GM12878 (cell line): ENCODE data around the gene CCK. TPM values are rescaled to one million over a fixed set of nuclear protein-coding genes. Genes with fewer than 3 reads are reported as not detected.

Source experiments
- ATAC-seq: fragments of 200-7000 bp; cut with Tn5 transposase; 3 replicates; pipeline ENCODE4 v1.9.1; 2020; ENCODE audit warnings: mild to moderate bottlenecking, moderate library complexity
- BruUV-seq: library from RNA; stranded (reverse); fragments of 400-500 nt; replicated peaks from 2 replicates; lab custom pipeline; 2021; lab: Mats Ljungman, UMichigan
- CTCF ChIA-PET: fragments of 300-600 bp; sonication (Branson Sonifier 250); formaldehyde crosslinking; extraction: SDS; loops from one replicate; lab custom pipeline; 2021; ENCODE audit warnings: inconsistent platforms; lab: Yijun Ruan, JAX
- POLR2A ChIA-PET: fragments of 350-600 bp; formaldehyde crosslinking; extraction: SDS; loops from one replicate; lab custom pipeline; 2021; ENCODE audit warnings: inconsistent platforms; lab: Charles Lee
- RAD21 ChIA-PET: fragments of 300-600 bp; sonication (Branson Sonifier 250); formaldehyde crosslinking; loops from one replicate; lab custom pipeline; 2023; ENCODE audit warnings: antibody characterized with exemption; ENCODE audit not compliant: unreplicated experiment; lab: Charles Lee
- SMC1A ChIA-PET: fragments of 300-600 bp; sonication (Branson Sonifier 250); formaldehyde crosslinking; loops from one replicate; lab custom pipeline; 2023; ENCODE audit not compliant: unreplicated experiment, uncharacterized antibody; lab: Charles Lee
- DNase-seq: peaks from one replicate; pipeline ENCODE4 v3.0.0-alpha.2; 2011; ENCODE audit warnings: low read depth, low spot score
- FAIRE-seq: peaks from 3 replicates; lab custom pipeline; 2011; peaks lifted over from hg19 to GRCh38; lab: Jason Lieb, UNC
- H2AFZ ChIP-seq: 2 replicates; pipeline ENCODE4 v1.6.0; 2011; ENCODE audit warnings: low read depth, low read length, control low read depth; ENCODE audit not compliant: control insufficient read depth
- H3K27ac ChIP-seq: 2 replicates; pipeline ENCODE4 v1.5.1; 2011; ENCODE audit warnings: control low read depth; ENCODE audit not compliant: control insufficient read depth, insufficient read depth
- H3K27me3 ChIP-seq, 2 experiments: replicated peaks in 1 of 2; 2 replicates each; pipeline versions ENCODE4 v1.6.0 to v1.6.1; 2011; ENCODE audit warnings: low read length in 1 of 2; ENCODE audit not compliant: control insufficient read depth in 2 of 2, insufficient read depth in 2 of 2
- H3K36me3 ChIP-seq, 2 experiments: 2 replicates each; pipeline ENCODE4 v1.5.1; 2011; ENCODE audit warnings: low read length in 1 of 2; ENCODE audit not compliant: control insufficient read depth in 2 of 2, insufficient read depth in 2 of 2
- H3K4me1 ChIP-seq: 2 replicates; pipeline ENCODE4 v1.6.1; 2011; ENCODE audit warnings: mild to moderate bottlenecking, low read length, moderate library complexity, mixed read lengths; ENCODE audit not compliant: control insufficient read depth, insufficient read depth
- H3K4me2 ChIP-seq: 2 replicates; pipeline ENCODE4 v1.6.0; 2011; ENCODE audit warnings: control low read depth; ENCODE audit not compliant: control insufficient read depth, insufficient read depth
- H3K4me3 ChIP-seq: fragments of 200-600 bp; sonication (generic); 2 replicates; pipeline ENCODE4 v1.5.1; 2016
- H3K79me2 ChIP-seq: 2 replicates; pipeline ENCODE4 v1.6.0; 2011; ENCODE audit warnings: low read length; ENCODE audit not compliant: control insufficient read depth, insufficient read depth
- H3K9ac ChIP-seq: 2 replicates; pipeline ENCODE4 v1.8.0; 2011; ENCODE audit warnings: low read length, control low read depth, mixed read lengths; ENCODE audit not compliant: control insufficient read depth, insufficient read depth
- H3K9me3 ChIP-seq: replicated peaks from 3 replicates; pipeline ENCODE4 v1.5.1; 2011; ENCODE audit warnings: mild to moderate bottlenecking, low read length; ENCODE audit not compliant: control insufficient read depth, insufficient read depth
- H4K20me1 ChIP-seq: 2 replicates; pipeline ENCODE4 v1.6.0; 2011; ENCODE audit not compliant: control insufficient read depth, insufficient read depth
- HDGF ChIP-seq: fragments of 450-650 bp; IDR thresholded peaks from 2 replicates; pipeline ENCODE4 v1.6.1; 2016; ENCODE audit warnings: antibody characterized with exemption
- JUND ChIP-seq: IDR thresholded peaks from 2 replicates; pipeline ENCODE4 v1.6.1; 2012; ENCODE audit warnings: low read depth, mild to moderate bottlenecking, low read length, improper control_type of control experiment, moderate library complexity
- MTA2 ChIP-seq: fragments of 450-650 bp; IDR thresholded peaks from 2 replicates; pipeline ENCODE4 v1.6.1; 2016; ENCODE audit warnings: low read depth, mild to moderate bottlenecking, moderate library complexity
- NRF1 ChIP-seq: conservative IDR thresholded peaks from 2 replicates; pipeline ENCODE4 v1.6.1; 2011; ENCODE audit warnings: mild to moderate bottlenecking, low read depth, low read length, improper control_type of control experiment
- RBBP5 ChIP-seq: fragments of 200-600 bp; sonication (generic); conservative IDR thresholded peaks from 2 replicates; pipeline ENCODE4 v1.6.1; 2016
- TBL1XR1 ChIP-seq: IDR thresholded peaks from 2 replicates; pipeline ENCODE4 v1.6.1; 2012; ENCODE audit warnings: low read depth, low read length, improper control_type of control experiment
- TCF12 ChIP-seq: IDR thresholded peaks from 2 replicates; pipeline ENCODE4 v1.6.1; 2011; ENCODE audit warnings: low read depth, mild to moderate bottlenecking, low read length
- ZSCAN29 ChIP-seq: fragments of 450-650 bp; IDR thresholded peaks from 2 replicates; pipeline ENCODE4 v1.6.1; 2017; ENCODE audit warnings: mild to moderate bottlenecking, moderate library complexity
- WGBS: methylation state at CpG from one replicate; pipeline ENCODE4 v1.1.6; 2016; ENCODE audit warnings: low lambda C conversion rate; ENCODE audit not compliant: insufficient replicate concordance, insufficient coverage; ENCODE audit errors: missing lambda C conversion rate; 5-methylcytosine and 5-hydroxymethylcytosine counted together
- in situ Hi-C: fragments of 300-500 bp; cut with MboI; formaldehyde crosslinking; loops from 9 replicates; pipeline ENCODE4 v1.14.3; 2018; ENCODE audit warnings: mixed read lengths
- intact Hi-C: fragments of 100-400 bp; cut with micrococcal nuclease; formaldehyde crosslinking; loops from one replicate; pipeline ENCODE4 v1.14.2; 2022; ENCODE audit not compliant: unreplicated experiment
- polyA plus RNA-seq, 11 experiments: library from polyadenylated mRNA; depleted of rRNA in 4 of 11; unstranded in 6 of 11; stranded (reverse) in 5 of 11; fragments of >200 nt; fragmentation: Nextera tagmentation in 4 of 11; fragmentation: Illumina TruSeq in 1 of 11; extraction: Ambion mirVana in 4 of 11; extraction: Trizol in 1 of 11; gene quantifications; 1 replicate in 1 of 11; 2 replicates in 10 of 11; pipeline versions ENCODE4 v1.2.1 to v1.2.3, GENCODE V29; 2011 to 2016; ENCODE audit warnings: inconsistent platforms in 2 of 11, missing spikeins in 2 of 11, low read depth in 1 of 11
- total RNA-seq, 4 experiments: library from RNA; depleted of rRNA in 3 of 4; stranded (reverse); fragments of >200 nt in 3 of 4; fragmentation: Illumina TruSeq in 1 of 4; extraction: Trizol in 1 of 4; gene quantifications; 2 replicates each; pipeline versions ENCODE4 v1.2.1 to v1.2.3, GENCODE V29; 2013 to 2021

The CCK gene
- total and polyA plus RNA-seq, 10 of the 15 experiments (the other 5 are each of a cell fraction or from before 2014, with no cell fraction given) = not detected

- BruUV-seq = no TSS peak
- DNase-seq = no peak
- no peak overlapping the region for H3K4me2 ChIP-seq
- no peaks in the 10 kb centered on the region for H3K27me3 ChIP-seq
- H2AFZ ChIP-seq = no peak overlapping the region
- no peak for ATAC-seq
- no peak overlapping the region for H3K4me3 ChIP-seq
- no peak overlapping the region for H3K27ac ChIP-seq
- intact Hi-C loops (no loop called here), in situ Hi-C loops (no loop called here)
- ChIA-PET CTCF (no interaction called here), POLR2A (no interaction called here), SMC1A (no interaction called here), RAD21 (no interaction called here)
- WGBS = 0% methylated on average over 2 of the region's 2 CpGs
- no peaks in the 10 kb centered on the region for H4K20me1 ChIP-seq
- H3K79me2 ChIP-seq = no peaks in the 10 kb centered on the region
- no peaks in the 10 kb centered on the region for H3K36me3 ChIP-seq
- FAIRE-seq = no peak
- no peak for TF ChIP-seq ZSCAN29
- TF ChIP-seq TBL1XR1 = no peak
- no peak for TF ChIP-seq HDGF
- TF ChIP-seq RBBP5 = no peak
- no peak for TF ChIP-seq NRF1
- H3K4me1 ChIP-seq = peaks cover 6% of the 10 kb centered on the region; the same call in 1 of the 2 replicates
- no peak overlapping the region for H3K9ac ChIP-seq
- no peaks in the 10 kb centered on the region for H3K9me3 ChIP-seq
Observed at GRCh38 chr3:42298259-42298658, 32.3 kb upstream of the CCK start.

GRCh38 chr3:42292009-42292408, 26.0 kb upstream of the CCK start:
- ChIA-PET POLR2A (no interaction called here), CTCF (interaction anchor here (0.5 to 1.5 kb wide), 3 partner anchors 100 to 256 kb away, joined by 4 to 8 read pairs (median 4); no protein-coding TSS in a partner anchor)
- intact Hi-C loops = no loop called here

More at GRCh38 chr3:42292009-42292408, 26.0 kb upstream of the CCK start:
- RAD21 ChIA-PET = interaction anchor here (1.8 kb wide), 1 partner anchor 151 kb away, joined by 4 read pairs; no protein-coding TSS in a partner anchor
- in situ Hi-C loops = no loop called here
- Histone ChIP-seq H2AFZ (no peak overlapping the region), H3K27me3 (no peaks in the 10 kb centered on the region), H3K4me2 (no peak overlapping the region), H3K4me1 (peaks cover 3% of the 10 kb centered on the region; the same call in 1 of the 2 replicates), H3K36me3 (no peaks in the 10 kb centered on the region), H4K20me1 (no peaks in the 10 kb centered on the region), H3K9ac (no peak overlapping the region), H3K79me2 (no peaks in the 10 kb centered on the region), H3K27ac (no peak overlapping the region), H3K9me3 (no peaks in the 10 kb centered on the region; the same call in 2 of the 3 replicates), H3K4me3 (no peak overlapping the region)
- ATAC-seq (no peak), DNase-seq (no peak), FAIRE-seq (no peak)
- BruUV-seq = no TSS peak
- SMC1A ChIA-PET = interaction anchor here (0.6 kb wide), 1 partner anchor 244 kb away, joined by 3 read pairs; no protein-coding TSS in a partner anchor
- WGBS = 35% methylated on average over 1 of the region's 1 CpG
- TF ChIP-seq MTA2 (no peak), TCF12 (no peak), JUND (no peak)
